Ureter (tissue), 1 donor: ENCODE data around the gene MRPL45. TPM values are rescaled to one million over a fixed set of nuclear protein-coding genes. Genes with fewer than 3 reads are reported as not detected.

Experiments used
- DNase-seq: peaks from one replicate; pipeline ENCODE4 v3.0.0-alpha.2; 2020; ENCODE audit warnings: low spot score
- total RNA-seq: library from RNA; stranded (reverse); gene quantifications from one replicate; pipeline ENCODE4 v1.2.4, GENCODE V29; 2023
- donor health status: DM: yes; HTN: yes; CAD: no.

MRPL45 gene
- total RNA-seq, 1 donor from 2014 or later, result 31.1 TPM

GRCh38 chr17:38325221-38325851 is 28.4 kb downstream of the MRPL45 start:
- no peak for DNase-seq

GRCh38 chr17:38326996-38327792 is 30.2 kb downstream of the MRPL45 start:
- no peak for DNase-seq

- DNase-seq, result no peak
Measured at GRCh38 chr17:38327936-38328335, 31.0 kb downstream of the MRPL45 start.

GRCh38 chr17:38328620-38329019 is 31.7 kb downstream of the MRPL45 start:
- DNase-seq, result no peak

GRCh38 chr17:38329284-38329683 is 32.3 kb downstream of the MRPL45 start:
- no peak for DNase-seq

GRCh38 chr17:38329808-38330730 is 33.1 kb downstream of the MRPL45 start:
- no peak for DNase-seq

GRCh38 chr17:38330941-38331411 is 34.0 kb downstream of the MRPL45 start:
- DNase-seq, result no peak

- no peak for DNase-seq
Measured at GRCh38 chr17:38332735-38333134, 35.8 kb downstream of the MRPL45 start.

GRCh38 chr17:38333635-38334295 is 36.8 kb downstream of the MRPL45 start:
- DNase-seq, result no peak

- DNase-seq, result no peak
Measured at GRCh38 chr17:38334480-38335364, 37.8 kb downstream of the MRPL45 start.

- DNase-seq, result no peak
Measured at GRCh38 chr17:38336838-38337237, 39.9 kb downstream of the MRPL45 start.

GRCh38 chr17:38338053-38338452 is 41.1 kb downstream of the MRPL45 start:
- no peak for DNase-seq

- DNase-seq, result no peak
Measured at GRCh38 chr17:38338535-38338934, 41.6 kb downstream of the MRPL45 start.

GRCh38 chr17:38339891-38340290 is 42.9 kb downstream of the MRPL45 start:
- DNase-seq, result no peak

- DNase-seq, result no peak
Measured at GRCh38 chr17:38341035-38341721, 44.2 kb downstream of the MRPL45 start.

GRCh38 chr17:38342886-38343607 is 46.1 kb downstream of the MRPL45 start:
- DNase-seq, result no peak

GRCh38 chr17:38343608-38344419 is 46.8 kb downstream of the MRPL45 start, which contains the start of gene GPR179:
TSS of gene GPR179 (minus strand) at chr17:38343956. CDS start at chr17:38343789, 167 bp downstream.
- DNase-seq, result no peak

- DNase-seq, result no peak
Measured at GRCh38 chr17:38344420-38344745, 47.4 kb downstream of the MRPL45 start.
